Kidney tubule cell (primary cell): ENCODE measurements around the gene RFX3.

Experiments
- DNase-seq: peaks from one replicate; pipeline ENCODE4 v3.0.0-alpha.2; 2018; ENCODE audit warnings: low spot score

The RFX3 gene

DNA sequence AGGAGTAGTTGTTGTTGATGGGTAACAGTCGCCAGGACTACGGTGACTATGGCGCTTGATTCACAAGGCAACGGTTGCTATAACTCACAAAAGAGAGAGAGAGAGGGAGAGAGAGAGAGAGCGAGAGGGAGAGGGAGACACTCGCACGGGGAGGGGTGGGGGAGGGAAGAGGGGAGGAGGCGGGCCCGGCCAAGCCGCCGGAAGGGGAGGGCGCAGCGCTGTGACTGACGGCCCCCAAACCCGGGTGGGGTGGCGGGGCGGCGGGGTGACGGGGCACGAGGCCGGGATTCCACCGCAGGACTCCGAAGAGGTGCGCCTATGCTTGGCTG is at the start of gene RFX3:
RFX3 (minus strand) TSS at position 166 of the 329 bp plus-strand sequence. CDS start 130,413 bp downstream, outside the sequence.
- peak; percentile 96 for DNase-seq

DNA sequence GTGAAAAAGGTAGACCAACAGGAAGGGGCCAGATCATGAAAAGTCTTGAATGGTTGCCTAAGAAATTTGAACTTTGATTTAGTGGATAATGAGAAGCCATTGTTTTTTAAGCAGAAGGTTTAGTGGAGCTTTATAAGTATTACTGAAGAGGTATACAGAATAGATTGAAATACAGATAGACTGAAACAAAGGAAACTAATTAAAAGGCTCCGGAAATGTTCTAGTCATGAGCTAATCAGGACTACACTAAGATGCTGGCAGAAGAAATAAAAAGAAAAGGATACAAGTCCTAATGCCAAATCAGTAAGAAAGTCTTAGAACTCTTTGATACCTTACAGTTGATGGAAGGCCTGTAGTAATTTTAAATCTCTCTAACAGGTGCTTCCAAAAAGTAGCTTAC is 45.7 kb upstream of the RFX3 start:
- no peak for DNase-seq

DNA sequence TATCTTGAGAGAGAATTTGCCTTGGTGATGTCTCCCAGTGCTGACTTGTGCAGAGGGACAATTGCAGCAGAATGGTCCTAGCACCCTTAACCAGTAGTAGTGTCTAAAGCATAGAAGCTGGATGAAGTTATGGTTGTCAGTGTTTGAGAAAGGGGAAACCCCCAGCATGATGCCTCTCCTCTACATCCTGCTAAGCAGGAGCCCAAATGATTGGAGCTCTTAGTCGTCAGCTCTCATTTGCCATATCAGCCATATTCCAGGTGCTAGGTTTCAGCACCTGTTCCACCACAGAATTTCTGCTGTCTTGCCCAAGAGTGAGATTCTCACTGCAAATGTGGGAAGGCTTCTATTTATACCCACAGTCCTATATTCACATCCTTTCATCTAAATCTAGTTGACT is 43.7 kb upstream of the RFX3 start:
- DNase-seq: no peak

DNA sequence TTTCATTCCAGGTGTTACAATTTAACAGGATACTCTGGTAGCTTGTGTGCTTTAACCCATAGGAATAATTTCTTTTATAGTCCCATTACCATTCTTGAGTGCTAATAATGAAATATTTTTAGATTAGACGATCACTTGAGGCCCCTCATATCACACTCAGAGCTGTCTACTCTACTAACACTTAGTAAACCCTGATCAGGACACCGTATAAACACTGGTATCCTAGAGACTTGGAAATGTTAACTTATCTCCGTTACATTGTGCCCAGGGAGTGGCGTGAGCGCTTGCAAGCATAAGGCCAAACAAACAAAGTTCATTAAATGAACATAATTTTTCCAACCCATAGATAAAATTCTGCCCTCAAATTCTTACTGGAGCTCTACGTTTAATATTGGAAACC is 42.2 kb upstream of the RFX3 start:
- no peak for DNase-seq

DNA sequence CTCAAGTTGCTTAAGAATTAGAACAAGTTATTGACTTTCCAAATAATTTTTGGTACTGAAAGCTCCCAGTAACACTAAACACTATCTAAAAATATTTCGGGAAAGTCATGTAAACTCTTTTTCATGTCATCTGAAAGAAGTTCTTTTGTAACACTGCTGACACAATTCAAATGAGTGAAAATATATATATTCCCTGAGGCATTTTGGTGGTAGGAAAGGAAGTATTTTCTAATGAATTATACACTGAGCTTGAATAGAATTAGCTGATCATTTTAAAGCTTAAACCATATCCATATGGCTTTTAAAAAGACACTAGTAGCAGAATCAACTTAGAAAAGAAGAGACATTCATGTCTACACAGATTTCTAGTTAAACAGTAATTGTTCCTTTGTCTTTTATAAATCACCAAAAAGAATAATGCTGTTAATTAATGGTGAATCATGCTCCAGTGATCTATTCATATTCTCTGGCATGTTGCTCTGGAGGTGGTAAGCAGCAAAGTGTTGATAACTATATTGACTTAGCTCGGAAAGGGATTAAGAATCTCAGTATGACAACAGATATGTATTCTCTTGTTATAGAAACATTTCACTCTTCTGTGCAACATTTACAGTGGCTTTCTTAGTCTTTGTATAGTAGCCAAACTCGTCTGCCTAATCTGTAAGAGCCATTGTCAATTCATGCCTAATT is 27.4 kb upstream of the RFX3 start:
- no peak for DNase-seq

DNA sequence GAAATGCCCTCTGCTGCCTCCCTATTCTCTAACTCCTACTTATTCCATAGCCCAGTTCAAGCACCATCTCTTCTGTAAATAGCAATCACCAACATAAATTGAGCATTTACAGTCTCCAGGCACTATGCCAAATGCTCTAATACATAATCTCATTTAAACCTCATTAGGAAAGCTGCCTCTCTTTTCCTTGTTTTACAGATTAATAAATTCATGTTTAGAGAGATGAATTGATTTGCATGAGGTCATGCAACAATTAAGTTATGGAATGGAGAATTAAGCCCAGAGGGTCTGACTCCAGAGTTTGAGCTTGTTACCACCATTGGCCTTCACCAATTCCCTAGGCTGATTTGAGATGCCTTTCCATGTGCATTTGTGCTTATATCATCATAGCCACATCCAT is 23.4 kb upstream of the RFX3 start:
- DNase-seq: no peak

DNA sequence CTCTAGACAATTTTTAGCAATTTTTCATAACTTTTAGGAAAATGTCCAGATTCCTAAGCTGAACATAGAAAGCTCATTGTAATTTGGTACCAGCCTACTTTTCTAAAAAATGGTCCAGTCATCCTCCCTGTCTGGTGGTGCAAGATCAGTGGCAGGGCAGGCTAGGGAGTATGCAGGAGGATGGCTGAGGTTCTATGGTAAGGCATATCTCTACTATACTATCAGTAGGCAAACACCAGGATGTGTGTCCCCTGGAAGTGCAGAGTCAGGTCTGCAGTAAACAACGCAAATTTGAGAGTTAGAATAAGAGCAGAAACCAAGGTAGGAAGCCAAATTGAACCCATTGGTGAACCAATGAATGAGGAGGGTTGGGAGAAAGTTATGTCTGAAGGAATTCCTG is 22.8 kb upstream of the RFX3 start:
- no peak for DNase-seq

DNA sequence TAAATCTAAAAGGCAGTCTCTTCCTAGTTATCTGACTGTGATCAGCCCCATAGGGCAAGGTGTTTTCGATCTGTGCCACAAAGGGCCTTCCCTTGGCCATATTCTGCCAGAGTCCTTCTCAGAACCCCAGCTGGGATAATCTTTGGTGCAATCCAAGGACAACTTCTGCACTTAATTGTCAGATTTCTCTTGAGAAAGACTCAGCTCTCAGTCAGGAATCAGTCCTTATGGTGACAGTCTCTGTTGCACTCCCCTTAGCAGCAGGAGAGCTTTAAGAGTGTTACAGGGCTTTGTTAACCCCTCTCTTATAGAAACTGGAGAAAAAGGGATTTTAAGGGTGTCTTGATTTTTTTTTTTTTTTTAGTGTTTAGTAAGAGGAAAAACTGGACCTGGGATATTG is 15.4 kb upstream of the RFX3 start:
- no peak for DNase-seq

DNA sequence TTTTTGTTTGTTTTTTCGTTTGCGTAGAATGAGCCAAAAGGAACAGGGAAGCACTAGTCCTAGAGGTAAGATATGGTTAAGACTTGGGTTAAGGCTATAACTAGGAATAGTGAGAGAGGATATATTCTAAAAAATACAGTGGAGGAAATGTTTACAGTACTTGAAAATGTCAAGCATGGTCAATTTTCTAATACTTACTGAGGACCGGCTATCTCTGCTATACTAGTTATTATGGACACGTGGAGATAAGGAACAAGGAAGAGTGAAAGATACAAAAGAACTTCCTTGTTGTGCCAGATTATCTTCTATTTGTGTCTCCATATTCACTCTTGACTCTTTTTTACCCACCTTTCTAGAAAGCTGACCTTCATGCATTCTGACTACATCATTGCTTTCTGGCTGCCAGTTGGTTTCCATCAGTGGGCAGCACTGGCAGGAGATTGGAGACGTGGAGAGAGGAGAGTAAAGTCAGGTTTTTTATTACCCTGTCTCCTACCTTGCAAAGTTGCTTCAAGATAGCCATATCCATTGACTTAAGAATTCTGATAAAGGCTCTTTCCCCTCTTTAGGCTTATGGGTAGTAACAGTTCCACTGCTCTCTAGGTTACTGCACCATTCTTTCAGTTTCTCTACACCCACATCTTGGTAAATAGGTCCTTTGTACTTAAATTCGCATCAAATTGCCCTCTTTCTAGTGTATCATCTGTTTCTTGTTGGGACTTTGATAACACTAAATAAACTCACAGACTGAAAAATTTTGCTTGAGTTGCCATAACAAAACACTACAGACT is 9.0 kb upstream of the RFX3 start:
- no peak for DNase-seq

DNA sequence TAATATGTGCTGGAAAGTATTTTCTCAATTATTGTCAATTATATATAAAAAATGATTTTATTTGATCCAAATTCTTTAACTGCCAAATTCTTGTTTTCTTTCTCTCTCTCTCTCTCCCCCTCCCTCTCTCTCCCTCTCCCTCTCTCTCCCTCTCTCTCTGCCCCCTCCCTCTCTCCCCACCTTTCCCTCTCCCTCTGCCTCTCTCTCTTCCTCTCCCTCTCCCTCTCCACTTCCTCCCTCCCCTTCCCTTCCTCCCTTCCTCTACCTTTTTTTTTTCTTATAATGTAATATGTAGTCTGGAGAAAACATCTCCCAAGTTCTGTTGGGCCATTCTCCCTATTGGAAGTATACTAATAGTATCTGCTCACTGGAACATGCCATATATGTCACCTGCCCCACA is 6.4 kb upstream of the RFX3 start:
- no peak for DNase-seq

DNA sequence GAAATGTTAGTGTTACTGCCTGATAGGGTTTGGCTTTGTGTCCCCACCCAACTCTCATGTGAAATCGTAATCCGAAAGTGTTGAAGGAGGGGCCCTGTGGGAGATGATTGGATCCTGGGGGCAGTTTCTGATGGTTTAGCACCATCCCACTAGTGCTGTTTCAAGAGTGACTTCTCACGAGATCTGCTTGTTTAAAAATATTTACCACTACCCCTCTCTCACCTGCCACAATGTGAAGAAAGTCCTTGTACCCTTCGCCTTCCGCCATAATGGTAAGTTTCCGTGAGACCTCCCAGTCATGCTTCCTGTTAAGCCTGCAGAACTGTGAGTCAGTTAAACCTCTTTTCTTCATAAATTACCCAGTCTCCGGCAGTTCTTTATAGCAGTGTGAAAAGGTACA is 2.6 kb upstream of the RFX3 start:
- DNase-seq: no peak

DNA sequence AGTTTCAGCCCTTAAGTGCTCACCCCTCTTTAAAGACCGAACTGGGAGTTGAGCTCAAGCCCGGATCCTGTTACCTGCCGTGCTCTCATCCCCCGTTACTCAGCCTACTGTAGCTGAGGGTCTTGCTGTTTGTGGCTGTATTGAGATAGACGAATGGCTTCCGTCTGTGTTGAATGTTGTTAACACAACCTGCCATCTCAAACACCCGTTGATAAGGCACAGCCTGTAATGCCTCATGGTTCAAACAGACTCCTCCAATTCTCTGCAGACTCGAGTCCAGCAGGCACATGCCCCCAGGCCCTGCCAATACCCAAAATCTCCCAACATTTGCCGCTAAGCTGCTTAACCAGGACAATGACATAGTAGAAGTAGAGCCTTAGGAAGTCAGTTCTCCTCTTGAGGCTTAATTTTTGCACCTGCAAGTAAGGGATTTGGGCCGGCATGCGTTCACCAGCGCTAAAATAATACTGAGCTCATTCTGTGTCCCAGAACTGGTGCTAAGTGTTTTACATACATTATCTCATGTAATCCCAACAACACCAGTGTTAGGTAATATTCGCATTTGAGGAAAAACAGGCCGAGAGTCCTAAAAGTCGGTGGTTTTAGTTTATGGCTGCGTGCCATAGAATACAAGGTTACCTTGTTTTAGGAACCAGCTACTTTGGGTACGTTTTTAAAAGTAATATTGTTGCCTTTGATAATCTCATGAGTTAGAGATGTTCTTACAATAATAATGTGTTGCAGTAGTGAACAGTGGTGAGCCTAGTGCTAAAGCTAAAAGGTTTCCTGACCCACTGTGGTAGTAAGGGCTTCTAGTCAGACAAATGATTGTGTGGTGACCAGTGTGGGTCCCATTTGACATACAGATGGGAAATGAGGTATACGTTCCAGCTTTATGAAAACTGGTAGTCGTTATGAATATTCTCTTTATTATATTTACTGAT is 1.5 kb upstream of the RFX3 start:
- DNase-seq: peak; percentile 15

DNA sequence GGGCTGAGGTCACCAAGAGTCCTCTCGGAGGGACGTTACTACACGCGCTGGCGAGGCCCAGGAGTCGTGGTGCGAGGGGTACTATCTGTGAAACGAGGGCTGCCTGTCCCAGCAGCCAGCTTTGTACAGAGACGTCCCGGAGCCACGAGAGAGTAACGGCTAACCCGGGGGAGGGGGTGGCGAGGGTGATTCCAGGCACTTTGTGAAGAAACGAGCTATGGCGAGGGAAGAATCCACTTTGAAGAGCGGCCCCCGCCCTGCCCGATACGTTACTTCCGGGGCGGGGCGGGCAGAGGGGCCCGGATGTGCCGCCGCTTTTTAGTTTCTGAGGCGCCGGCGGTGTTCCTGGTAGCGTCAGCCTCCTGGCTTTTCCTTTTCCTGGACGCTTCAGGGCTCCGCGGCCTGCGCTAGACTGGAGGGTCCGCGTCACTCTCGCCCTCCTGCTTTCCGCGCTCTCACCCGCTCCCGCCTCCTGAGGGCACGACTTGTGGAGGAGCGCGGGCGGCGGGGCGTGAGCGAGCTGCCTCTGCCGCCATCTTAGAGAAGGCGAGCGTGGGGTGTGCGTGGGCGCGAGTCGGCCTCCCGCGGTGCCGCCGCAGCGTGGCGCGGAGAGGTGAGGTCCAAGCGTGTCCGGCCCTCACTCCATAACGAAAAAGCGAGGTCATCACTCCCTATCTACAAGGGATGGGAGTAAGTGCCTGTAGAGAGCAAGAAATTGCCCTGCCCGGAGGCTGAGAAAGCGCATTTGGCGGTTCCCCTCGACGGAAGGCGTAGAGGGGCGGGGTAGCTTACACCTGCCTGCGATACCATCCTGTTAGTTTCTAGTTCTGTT is 580 bp upstream of the RFX3 start:
- peak; percentile 89 for DNase-seq

DNA sequence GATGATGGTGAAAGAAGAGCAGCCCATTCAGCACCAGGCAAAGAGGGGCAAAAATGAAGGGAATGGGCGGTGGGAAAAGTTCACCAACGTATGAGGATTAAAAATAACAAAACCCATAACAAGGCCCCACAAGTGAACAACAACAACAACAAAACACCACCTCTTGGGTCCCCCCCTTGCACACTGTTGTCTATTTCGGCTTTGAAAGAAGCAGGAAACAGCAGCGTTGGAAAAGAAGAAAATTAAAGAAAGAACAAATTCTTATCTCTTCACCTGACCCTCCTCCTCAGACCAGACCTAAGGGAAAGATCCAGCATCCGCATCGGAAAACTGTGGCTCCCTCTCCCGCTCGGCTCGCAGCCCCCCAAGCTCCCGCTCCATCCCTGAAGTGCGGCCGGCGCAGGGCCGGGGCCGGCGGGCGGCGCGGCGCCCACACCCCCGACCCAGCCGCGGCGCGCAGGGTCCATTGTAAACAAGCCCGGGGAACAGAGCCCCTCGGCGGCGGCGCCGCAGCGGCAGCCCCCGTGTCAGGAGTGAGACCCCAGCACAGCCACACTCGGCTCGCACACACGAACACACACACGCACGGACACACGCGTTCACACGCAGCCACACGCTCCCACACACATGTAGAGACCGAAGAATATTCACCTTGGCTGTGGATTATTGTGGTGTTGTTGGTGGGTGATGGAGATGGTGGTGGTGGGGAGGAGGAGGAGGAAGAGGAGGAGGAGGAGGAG is 535 bp downstream of the RFX3 start:
- peak; percentile 25 for DNase-seq

DNA sequence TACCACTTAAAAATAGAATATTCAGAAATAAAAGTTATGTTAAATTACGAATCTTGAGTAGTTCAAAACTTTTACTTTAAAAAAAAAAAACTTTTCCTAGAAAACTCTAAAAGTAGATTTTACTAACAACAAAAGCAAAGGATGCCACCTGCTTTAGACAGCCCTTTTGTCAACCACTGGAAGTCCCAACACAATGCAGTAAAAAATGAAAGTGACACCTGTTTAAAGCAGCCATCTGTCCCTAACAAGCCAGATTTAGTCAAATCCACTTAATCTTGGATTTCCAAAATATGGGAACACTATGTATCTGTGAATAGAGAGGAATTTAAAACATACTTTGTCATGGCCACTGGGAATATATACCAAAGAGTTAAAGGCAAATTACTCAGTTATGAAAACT is 3.8 kb downstream of the RFX3 start:
- no peak for DNase-seq

DNA sequence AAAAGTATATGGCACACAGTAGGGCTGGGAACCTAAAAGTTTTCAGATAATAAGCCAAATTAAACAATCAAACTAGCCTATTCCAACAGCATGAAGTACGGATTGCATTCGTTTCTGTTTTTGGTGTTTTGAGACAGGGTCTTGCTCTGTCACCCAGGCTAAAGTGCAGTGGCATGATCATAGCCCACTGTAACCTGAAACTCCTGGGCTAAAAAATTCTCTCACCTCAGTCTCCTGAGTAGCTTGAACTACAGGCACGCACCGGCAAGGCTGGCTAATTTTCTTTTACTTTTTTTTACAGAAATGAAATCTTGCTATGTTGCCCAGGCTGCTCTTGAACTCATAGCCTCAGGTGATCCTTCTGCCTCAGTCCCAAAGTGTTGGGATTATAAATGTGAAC is 5.2 kb downstream of the RFX3 start:
- DNase-seq: no peak

DNA sequence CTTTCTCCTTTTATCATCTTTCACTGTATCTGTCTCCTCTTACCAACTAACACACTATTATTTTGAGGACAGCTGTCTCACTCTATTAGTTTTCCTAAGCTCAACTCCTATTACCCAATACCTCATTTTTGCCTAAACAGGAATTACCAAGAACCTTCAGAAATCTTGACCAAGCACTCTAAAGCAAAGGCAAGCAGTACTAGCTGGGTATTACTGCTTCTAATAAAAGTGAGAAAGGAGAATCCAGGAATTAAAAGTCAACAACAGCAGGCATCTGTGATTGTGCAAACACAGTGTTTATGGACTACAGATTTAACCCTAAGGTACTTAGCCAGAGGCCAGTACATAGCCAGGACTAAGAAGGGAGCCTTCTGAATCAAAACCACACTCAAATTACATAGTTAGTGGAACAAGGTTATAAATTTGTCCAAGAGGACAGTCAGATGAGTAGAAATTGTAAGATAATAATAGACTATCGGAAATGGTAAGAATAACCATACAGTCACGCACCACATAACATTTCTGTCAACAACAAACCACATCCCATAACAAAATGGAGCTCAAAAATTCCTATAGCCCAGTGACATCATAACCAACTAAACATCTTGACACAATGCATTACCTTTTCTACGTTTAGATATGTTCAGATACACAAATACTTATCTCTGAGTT is 8.3 kb downstream of the RFX3 start:
- DNase-seq: no peak

DNA sequence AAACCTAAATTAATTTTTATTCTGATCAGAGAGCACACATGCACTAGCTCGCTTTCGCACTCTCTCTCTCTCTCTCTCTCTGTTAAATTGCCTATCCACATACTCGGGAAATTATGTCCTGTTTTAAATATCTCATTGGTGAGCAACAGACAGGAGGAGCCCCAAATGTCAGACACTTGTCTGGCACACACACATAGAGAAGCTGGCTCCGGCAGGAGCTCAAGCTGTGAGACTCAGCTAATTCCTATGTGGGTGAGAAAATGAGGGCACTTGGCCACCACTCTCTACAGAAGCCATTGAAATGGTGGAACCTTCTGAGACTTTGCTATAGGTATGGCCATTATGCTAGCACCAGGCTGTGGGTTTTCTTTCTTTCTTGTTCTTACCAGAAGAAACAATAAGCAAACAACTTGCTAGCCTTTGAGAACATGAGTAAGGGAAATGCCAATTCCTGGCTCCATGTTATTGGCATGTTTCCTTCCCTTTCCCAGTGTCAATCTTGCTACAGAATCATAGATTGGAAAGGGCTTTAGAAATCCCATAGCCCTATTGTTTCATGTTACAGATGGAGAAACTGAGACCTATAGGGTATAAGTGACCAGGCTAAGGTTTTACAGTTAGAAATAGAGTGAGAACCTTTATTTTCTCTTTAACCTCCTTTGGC is 9.0 kb downstream of the RFX3 start:
- DNase-seq: no peak

DNA sequence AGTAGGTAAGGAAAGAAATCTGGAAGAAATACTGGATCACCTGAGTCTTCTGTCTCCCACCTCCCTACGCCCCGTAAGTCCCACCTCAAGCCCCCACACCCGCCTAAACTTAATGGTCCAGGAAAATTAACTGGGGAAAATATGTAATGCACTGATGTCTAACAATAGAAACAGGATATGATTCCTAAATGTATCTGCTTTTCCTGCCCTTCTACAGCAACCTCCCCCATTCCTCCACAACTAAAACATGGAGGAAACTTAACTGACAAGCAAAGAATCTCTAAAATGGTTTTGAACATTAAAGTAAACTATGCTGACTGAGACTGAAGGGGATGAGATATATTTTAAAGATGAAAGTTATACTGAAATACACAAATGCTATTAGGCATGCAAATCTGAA is 10.4 kb downstream of the RFX3 start:
- DNase-seq: no peak

DNA sequence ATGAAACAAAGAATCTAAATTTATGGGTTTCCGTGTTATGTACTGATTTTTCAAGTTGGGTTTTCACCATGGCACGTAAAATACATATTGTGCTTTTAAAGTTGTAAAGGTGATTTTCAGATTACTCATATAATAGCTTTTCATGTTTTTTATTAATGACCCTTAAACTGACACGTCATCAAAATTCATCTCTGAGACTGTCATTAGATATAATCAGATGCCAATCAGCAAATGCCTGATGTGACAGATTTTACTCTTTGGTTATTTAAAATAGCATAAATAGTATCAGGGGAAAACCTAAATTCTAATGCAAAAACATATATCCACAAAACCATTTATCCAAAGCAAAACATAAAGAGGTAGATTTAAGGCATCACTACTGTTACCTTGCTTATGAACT is 11.0 kb downstream of the RFX3 start:
- DNase-seq: no peak
